B cell (primary cell): ENCODE data around the gene TSPY4. TPM values are rescaled to one million over a fixed set of nuclear protein-coding genes. Genes with fewer than 3 reads are reported as not detected.
"Not testable (repeated sequence)": the region's sequence is repeated elsewhere in the genome, so short reads cannot be mapped to it uniquely, and the experiment has no call there.

Experiments used
- ATAC-seq: fragments of 200-7000 bp; cut with Tn5 transposase; one replicate; pipeline ENCODE4 v1.10.0; 2021; ENCODE audit warnings: low read depth, mild to moderate bottlenecking, moderate number of reproducible peaks, moderate library complexity
- CTCF ChIA-PET: fragments of 350-600 bp; sonication (Branson Sonifier 250); formaldehyde crosslinking; loops from one replicate; lab custom pipeline; 2021; ENCODE audit warnings: antibody characterized with exemption, inconsistent platforms; lab: Charles Lee
- POLR2A ChIA-PET: fragments of 350-600 bp; sonication (Branson Sonifier 250); formaldehyde crosslinking; loops from one replicate; lab custom pipeline; 2021; ENCODE audit warnings: antibody characterized with exemption; lab: Charles Lee
- DNase-seq: peaks from one replicate; pipeline ENCODE4 v3.0.0; 2013
- H2AFZ ChIP-seq: 2 replicates; pipeline ENCODE4 v1.6.1; 2012; ENCODE audit warnings: mild to moderate bottlenecking, low read depth, low read length; ENCODE audit not compliant: insufficient read depth, poor library complexity, severe bottlenecking
- H3K27ac ChIP-seq, 2 donors: 1 replicate in 1 of 2; 2 replicates in 1 of 2; pipeline ENCODE4 v1.5.1; 2012 to 2013; ENCODE audit warnings: low read length in 2 of 2, mild to moderate bottlenecking in 2 of 2, moderate library complexity in 1 of 2
- H3K27me3 ChIP-seq, 4 experiments: fragments of 200-600 bp in 1 of 4; sonication (generic) in 1 of 4; replicated peaks in 1 of 4; 1 replicate in 2 of 4; 2 replicates in 2 of 4; pipeline versions ENCODE4 v1.6.1 to v1.7.0; 2013 to 2016; ENCODE audit warnings: low read length in 3 of 4, mild to moderate bottlenecking in 2 of 4, mixed read lengths in 1 of 4, moderate library complexity in 1 of 4; ENCODE audit not compliant: insufficient read depth in 4 of 4, control insufficient read depth in 3 of 4; ENCODE audit errors: control extremely low read depth in 1 of 4
- H3K36me3 ChIP-seq, 2 experiments: replicated peaks in 1 of 2; 1 replicate in 1 of 2; 2 replicates in 1 of 2; pipeline versions ENCODE4 v1.6.1 to v1.7.1; 2013; ENCODE audit warnings: low read length in 1 of 2; ENCODE audit not compliant: insufficient read depth in 2 of 2, control insufficient read depth in 1 of 2; ENCODE audit errors: control extremely low read depth in 1 of 2, extremely low read depth in 1 of 2
- H3K4me1 ChIP-seq, 2 donors: fragments of 200-600 bp in 1 of 2; sonication (generic) in 1 of 2; 1 replicate in 1 of 2; 2 replicates in 1 of 2; pipeline versions ENCODE4 v1.5.1 to v1.6.1; 2013 to 2017; ENCODE audit warnings: low read length in 2 of 2; ENCODE audit not compliant: control insufficient read depth in 2 of 2, insufficient read depth in 2 of 2
- H3K4me2 ChIP-seq: replicated peaks from 2 replicates; pipeline ENCODE3; 2012; ENCODE audit warnings: mild to moderate bottlenecking, low read depth, low read length; ENCODE audit not compliant: poor library complexity, severe bottlenecking
- H3K4me3 ChIP-seq, 5 experiments: fragments of 200-600 bp in 1 of 5; sonication (generic) in 1 of 5; 1 replicate in 3 of 5; 2 replicates in 2 of 5; pipeline versions ENCODE4 v1.5.1 to v1.7.0; 2011 to 2016; ENCODE audit warnings: low read length in 4 of 5, mild to moderate bottlenecking in 4 of 5, low read depth in 2 of 5, control low read depth in 1 of 5, moderate library complexity in 1 of 5; ENCODE audit not compliant: insufficient read depth in 1 of 5; ENCODE audit errors: control extremely low read depth in 1 of 5, extremely low read depth in 1 of 5
- H3K79me2 ChIP-seq: fragments of 200-600 bp; sonication (generic); one replicate; pipeline ENCODE4 v1.6.0; 2016; ENCODE audit warnings: low read length; ENCODE audit not compliant: control insufficient read depth, insufficient read depth
- H3K9ac ChIP-seq: fragments of 200-600 bp; sonication (generic); 2 replicates; pipeline ENCODE4 v1.6.1; 2017; ENCODE audit warnings: mild to moderate bottlenecking, low read length, moderate library complexity
- H3K9me3 ChIP-seq, 3 donors: one replicate each; pipeline versions ENCODE4 v1.6.1 to v1.7.1; 2013; ENCODE audit warnings: low read length in 2 of 3; ENCODE audit not compliant: control insufficient read depth in 2 of 3, insufficient read depth in 1 of 3; ENCODE audit errors: control extremely low read depth in 1 of 3
- H4K20me1 ChIP-seq: 2 replicates; pipeline ENCODE4 v1.6.0; 2012; ENCODE audit warnings: mild to moderate bottlenecking, low read length; ENCODE audit not compliant: insufficient read depth, control insufficient read depth, poor library complexity, severe bottlenecking
- H3K27ac Mint-ChIP-seq: one replicate; pipeline ENCODE4 v1.8.0; 2021; ENCODE audit warnings: mixed read lengths
- H3K27me3 Mint-ChIP-seq: one replicate; pipeline ENCODE4 v1.8.0; 2021; ENCODE audit warnings: mixed read lengths
- H3K4me1 Mint-ChIP-seq: one replicate; pipeline ENCODE4 v1.8.0; 2021; ENCODE audit warnings: mixed read lengths
- H3K4me3 Mint-ChIP-seq: one replicate; pipeline ENCODE4 v1.8.0; 2021; ENCODE audit warnings: mixed read lengths
- H3K9me3 Mint-ChIP-seq: one replicate; pipeline ENCODE4 v1.8.0; 2022; ENCODE audit warnings: mixed read lengths; ENCODE audit not compliant: insufficient read depth
- CTCF ChIP-seq: fragments of 200-600 bp; IDR thresholded peaks from one replicate; pipeline ENCODE4 v1.8.0; 2022; ENCODE audit warnings: antibody characterized with exemption, mild to moderate bottlenecking
- EZH2 ChIP-seq: IDR thresholded peaks from 2 replicates; pipeline ENCODE4 v1.6.1; 2012; ENCODE audit warnings: borderline replicate concordance, low read depth, mild to moderate bottlenecking, moderate library complexity, low read length; ENCODE audit not compliant: insufficient read depth, poor library complexity, severe bottlenecking
- WGBS: methylation state at CpG from one replicate; pipeline ENCODE4 v1.1.5; 2013; ENCODE audit warnings: missing lambda C conversion rate; ENCODE audit not compliant: insufficient coverage; 5-methylcytosine and 5-hydroxymethylcytosine counted together
- intact Hi-C: fragments of 100-400 bp; cut with micrococcal nuclease; formaldehyde crosslinking; loops from one replicate; pipeline ENCODE4 v1.10.0; 2022
- polyA minus RNA-seq: library from RNA; depleted of rRNA, polyadenylated mRNA; stranded (reverse); fragments of >200 nt; gene quantifications from 2 replicates; pipeline ENCODE4 v1.2.3, GENCODE V29; 2012
- polyA plus RNA-seq: library from polyadenylated mRNA; depleted of rRNA; stranded (reverse); fragments of >200 nt; gene quantifications from 2 replicates; pipeline ENCODE4 v1.2.3, GENCODE V29; 2012
- total RNA-seq, 2 donors: library from RNA; stranded (reverse); fragments of 120-200 nt in 1 of 2; gene quantifications; 1 replicate in 1 of 2; 2 replicates in 1 of 2; pipeline versions ENCODE4 v1.2.3 to v1.2.4, GENCODE V29; 2013 to 2022

Gene TSPY4
- not detected in 2 replicates for total RNA-seq
- not detected for total RNA-seq (2013)
- not detected in 2 replicates for polyA plus RNA-seq
- not detected in 2 replicates for polyA minus RNA-seq

GRCh38 chrY:9337164-9337563, at the start of gene TSPY4:
TSPY4 (plus strand) TSS chrY:9337464; CDS start chrY:9337510, 46 bp downstream.
- POLR2A ChIA-PET, H3K9ac ChIP-seq, H3K9me3 Mint-ChIP-seq, H3K27ac Mint-ChIP-seq, H3K4me1 ChIP-seq, H3K4me2 ChIP-seq, H2AFZ ChIP-seq, ATAC-seq, H3K4me1 Mint-ChIP-seq, H3K27ac ChIP-seq, H3K4me3 ChIP-seq, H3K27me3 Mint-ChIP-seq, CTCF ChIA-PET, H3K36me3 ChIP-seq, H3K27me3 ChIP-seq, H4K20me1 ChIP-seq, H3K79me2 ChIP-seq, intact Hi-C loops, H3K9me3 ChIP-seq, DNase-seq, H3K4me3 Mint-ChIP-seq: not testable (repeated sequence)
- no CpG with 5 or more reads among the region's 26 CpGs for WGBS

GRCh38 chrY:9320996-9321395, 16.3 kb upstream of the TSPY4 start:
- ChIA-PET CTCF (no interaction called here), POLR2A (no interaction called here)
- TF ChIP-seq EZH2 (no peak), CTCF (no peak)
- Histone ChIP-seq H3K9ac (no peak overlapping the region), H3K27ac (no peak overlapping the region), H4K20me1 (no peaks in the 10 kb centered on the region), H3K36me3 (no peaks in the 10 kb centered on the region), H3K79me2 (no peaks in the 10 kb centered on the region), H3K4me3 (no peak overlapping the region), H3K27me3 (no peaks in the 10 kb centered on the region), H2AFZ (no peak overlapping the region), H3K4me1 (no peaks in the 10 kb centered on the region), H3K4me2 (no peak overlapping the region), H3K9me3 (no peaks in the 10 kb centered on the region)
- no peaks in the 10 kb centered on the region for H3K4me1 Mint-ChIP-seq
- H3K4me3 Mint-ChIP-seq = no peak overlapping the region
- H3K27ac Mint-ChIP-seq = no peak overlapping the region
- no CpG with 5 or more reads among the region's 7 CpGs for WGBS
- no peak for DNase-seq
- intact Hi-C loops = no loop called here
- ATAC-seq = no peak
- no peaks in the 10 kb centered on the region for H3K9me3 Mint-ChIP-seq
- no peaks in the 10 kb centered on the region for H3K27me3 Mint-ChIP-seq

GRCh38 chrY:9357497-9357896, 20.2 kb downstream of the TSPY4 start, which contains the start of gene TSPY8:
TSPY8 (plus strand) TSS chrY:9357797; CDS start chrY:9357843, 46 bp downstream.
- H3K27me3 Mint-ChIP-seq, H3K27me3 ChIP-seq, H4K20me1 ChIP-seq, POLR2A ChIA-PET, DNase-seq, intact Hi-C loops, H3K27ac Mint-ChIP-seq, H3K4me2 ChIP-seq, H3K4me1 Mint-ChIP-seq, H3K9me3 ChIP-seq, H3K27ac ChIP-seq, H3K4me3 ChIP-seq, H3K9me3 Mint-ChIP-seq, ATAC-seq, H3K36me3 ChIP-seq, H3K9ac ChIP-seq, H3K4me3 Mint-ChIP-seq, H3K4me1 ChIP-seq, H2AFZ ChIP-seq, H3K79me2 ChIP-seq, CTCF ChIA-PET: not testable (repeated sequence)
- no CpG with 5 or more reads among the region's 25 CpGs for WGBS
